ENCODE results near the gene SORCS2.

The SORCS2 gene

GRCh38 chr4:7415927-7416686 lies 223.8 kb downstream of the SORCS2 start:
- TF ChIP-seq CTCF (IDR thresholded peaks at IDR 0.05; ENCODE audit: low read depth, low read length): no peak
- no peak for TF ChIP-seq POLR2A (IDR thresholded peaks at IDR 0.05; ENCODE audit: extremely low read depth, insufficient read length)
- TF ChIP-seq MAX (IDR thresholded peaks at IDR 0.05; ENCODE audit: low read depth, low read length): no peak
- TF ChIP-seq MYC (IDR thresholded peaks at IDR 0.05; ENCODE audit: low read depth, low read length): no peak
- H3K4me3 ChIP-seq (ENCODE audit: low read depth, low read length): no peak overlapping the region
- no peak for DNase-seq (ENCODE audit: low read depth)

- no peak for TF ChIP-seq CTCF (IDR thresholded peaks at IDR 0.05; ENCODE audit: low read depth, low read length)
- TF ChIP-seq POLR2A (IDR thresholded peaks at IDR 0.05; ENCODE audit: extremely low read depth, insufficient read length): no peak
- TF ChIP-seq MYC (IDR thresholded peaks at IDR 0.05; ENCODE audit: low read depth, low read length): no peak
- no peak for TF ChIP-seq MAX (IDR thresholded peaks at IDR 0.05; ENCODE audit: low read depth, low read length)
- no peak overlapping the region for H3K4me3 ChIP-seq (ENCODE audit: low read depth, low read length)
- no peak for DNase-seq (ENCODE audit: low read depth)
Observed at GRCh38 chr4:7416745-7417432, 224.6 kb downstream of the SORCS2 start.

GRCh38 chr4:7417639-7418038 lies 225.3 kb downstream of the SORCS2 start:
- H3K4me3 ChIP-seq (ENCODE audit: low read depth, low read length): no peak overlapping the region
- TF ChIP-seq POLR2A (IDR thresholded peaks at IDR 0.05; ENCODE audit: extremely low read depth, insufficient read length) (no peak), MAX (IDR thresholded peaks at IDR 0.05; ENCODE audit: low read depth, low read length) (no peak), MYC (IDR thresholded peaks at IDR 0.05; ENCODE audit: low read depth, low read length) (no peak), CTCF (IDR thresholded peaks at IDR 0.05; ENCODE audit: low read depth, low read length) (no peak)
- no peak for DNase-seq (ENCODE audit: low read depth)

GRCh38 chr4:7418131-7418943 lies 226.0 kb downstream of the SORCS2 start:
- TF ChIP-seq MAX (IDR thresholded peaks at IDR 0.05; ENCODE audit: low read depth, low read length): no peak
- no peak for TF ChIP-seq POLR2A (IDR thresholded peaks at IDR 0.05; ENCODE audit: extremely low read depth, insufficient read length)
- no peak for TF ChIP-seq MYC (IDR thresholded peaks at IDR 0.05; ENCODE audit: low read depth, low read length)
- no peak for TF ChIP-seq CTCF (IDR thresholded peaks at IDR 0.05; ENCODE audit: low read depth, low read length)
- no peak for DNase-seq (ENCODE audit: low read depth)

GRCh38 chr4:7419961-7420660 lies 227.8 kb downstream of the SORCS2 start:
- TF ChIP-seq POLR2A (IDR thresholded peaks at IDR 0.05; ENCODE audit: extremely low read depth, insufficient read length): no peak
- TF ChIP-seq MYC (IDR thresholded peaks at IDR 0.05; ENCODE audit: low read depth, low read length): no peak
- TF ChIP-seq MAX (IDR thresholded peaks at IDR 0.05; ENCODE audit: low read depth, low read length): no peak
- no peak for TF ChIP-seq CTCF (IDR thresholded peaks at IDR 0.05; ENCODE audit: low read depth, low read length)
- no peak for DNase-seq (ENCODE audit: low read depth)
- H3K4me3 ChIP-seq (ENCODE audit: low read depth, low read length): no peak overlapping the region

More at GRCh38 chr4:7418131-7418943, 226.0 kb downstream of the SORCS2 start:
- H3K4me3 ChIP-seq (ENCODE audit: low read depth, low read length): no peak overlapping the region
